HG03280 (cell line): ENCODE measurements around the gene NDC1.

Experiments
- ATAC-seq: cut with Tn5 transposase; IDR thresholded peaks from one replicate; pipeline ENCODE4 v1.9.1; 2021; ENCODE audit warnings: mild to moderate bottlenecking, moderate library complexity; ENCODE audit not compliant: unreplicated experiment

Gene NDC1

DNA sequence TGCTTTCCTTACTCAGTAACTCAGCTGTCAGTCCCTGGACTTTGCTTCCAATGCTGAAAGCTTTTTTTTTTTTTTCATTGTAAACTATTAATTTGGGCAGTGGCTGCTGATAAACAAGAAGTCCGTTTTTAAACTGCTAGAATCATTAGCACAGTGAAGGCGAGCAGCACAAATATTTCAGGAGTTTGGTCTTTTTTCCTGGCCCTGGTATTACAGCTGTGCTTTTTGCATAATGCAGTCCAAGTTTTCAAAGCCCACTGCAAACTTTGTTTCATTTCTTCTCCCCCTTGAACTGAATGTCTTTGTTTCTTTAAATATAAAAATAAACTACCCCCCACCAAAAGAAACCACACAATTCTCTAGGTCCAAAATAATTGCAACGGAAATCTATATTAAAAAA, 105.7 kb downstream of the NDC1 start:
- ATAC-seq: no peak

DNA sequence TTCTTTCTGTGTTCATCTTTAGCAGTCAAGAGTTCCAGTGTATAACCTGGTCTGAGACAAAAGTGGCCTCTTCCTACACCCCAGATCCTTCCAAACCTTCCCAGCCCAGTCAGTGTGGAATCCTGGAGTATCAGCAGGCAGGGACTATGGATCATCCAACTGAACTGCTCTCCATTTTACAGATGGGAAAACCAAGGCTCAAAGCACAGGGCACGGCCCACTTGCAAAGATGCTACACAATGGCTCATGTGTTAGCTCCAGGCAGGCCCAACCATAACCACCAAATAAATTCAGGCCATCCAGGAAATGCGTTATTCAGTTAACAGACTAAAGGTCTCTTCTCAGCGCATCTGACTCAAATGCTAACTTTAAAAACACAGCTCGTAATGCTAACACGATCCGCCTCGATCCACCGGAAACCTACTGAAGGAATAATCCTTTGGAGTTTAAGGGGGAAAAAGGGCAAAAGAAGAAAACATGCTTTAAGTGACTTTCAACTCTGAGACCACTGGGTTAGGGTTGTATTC, 106.3 kb downstream of the NDC1 start:
- ATAC-seq: no peak

DNA sequence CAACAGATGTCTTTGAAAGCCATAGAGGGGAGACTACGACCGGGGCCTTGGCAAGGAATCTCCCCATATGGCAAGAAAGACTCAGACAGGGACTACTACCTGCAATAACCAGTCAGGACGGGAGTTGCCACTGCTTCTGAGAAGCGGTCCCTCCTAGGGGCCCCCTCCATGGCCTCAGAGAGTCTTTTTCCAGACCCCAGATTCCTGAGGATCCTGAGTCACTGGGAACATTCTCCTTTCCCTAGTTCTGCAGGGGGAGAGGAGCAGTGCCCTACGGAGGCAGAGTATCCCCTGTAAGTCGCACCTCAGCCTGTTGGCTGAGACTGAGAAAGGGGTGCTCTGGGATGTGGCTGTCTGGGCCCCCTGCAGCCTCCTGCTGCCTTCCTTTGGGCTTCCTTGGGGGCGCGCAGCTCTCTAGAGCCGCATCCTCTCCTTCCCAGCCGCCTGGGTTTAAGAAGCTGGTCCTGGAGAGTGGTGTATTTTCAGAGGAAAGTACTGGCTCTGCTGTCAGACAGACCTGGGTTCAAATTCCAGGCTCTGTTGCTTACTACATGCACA, 107.0 kb downstream of the NDC1 start:
- ATAC-seq: no peak

DNA sequence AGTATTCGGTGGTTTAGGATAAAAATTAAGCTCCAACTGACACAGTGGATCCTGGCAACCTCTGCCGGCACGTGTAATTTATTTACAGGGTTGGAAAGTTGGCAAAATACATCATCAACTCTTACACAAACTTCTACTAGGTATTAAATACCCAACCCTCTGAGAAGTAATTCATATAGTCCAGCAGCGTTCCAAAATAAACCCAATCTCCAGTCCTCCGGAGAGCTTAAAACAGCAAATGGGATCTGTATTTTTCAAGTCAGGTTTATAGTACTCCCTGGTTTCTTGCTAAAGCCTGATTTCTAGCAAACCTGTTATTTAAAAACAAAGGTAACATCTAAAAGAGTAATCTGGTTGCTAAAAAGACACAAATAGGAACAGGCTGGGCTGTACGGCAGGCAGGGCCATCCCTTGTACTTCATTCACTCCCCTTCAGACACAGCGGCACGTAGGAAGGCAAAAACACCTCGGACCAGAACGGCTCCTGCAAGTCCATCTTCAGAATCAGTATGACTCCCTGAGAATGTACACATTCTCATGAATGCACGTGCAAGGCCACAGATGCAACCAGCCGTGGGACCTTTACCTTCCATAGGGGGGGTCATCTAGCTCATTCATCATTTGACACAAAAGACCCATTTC, 107.8 kb downstream of the NDC1 start:
- ATAC-seq: no peak

DNA sequence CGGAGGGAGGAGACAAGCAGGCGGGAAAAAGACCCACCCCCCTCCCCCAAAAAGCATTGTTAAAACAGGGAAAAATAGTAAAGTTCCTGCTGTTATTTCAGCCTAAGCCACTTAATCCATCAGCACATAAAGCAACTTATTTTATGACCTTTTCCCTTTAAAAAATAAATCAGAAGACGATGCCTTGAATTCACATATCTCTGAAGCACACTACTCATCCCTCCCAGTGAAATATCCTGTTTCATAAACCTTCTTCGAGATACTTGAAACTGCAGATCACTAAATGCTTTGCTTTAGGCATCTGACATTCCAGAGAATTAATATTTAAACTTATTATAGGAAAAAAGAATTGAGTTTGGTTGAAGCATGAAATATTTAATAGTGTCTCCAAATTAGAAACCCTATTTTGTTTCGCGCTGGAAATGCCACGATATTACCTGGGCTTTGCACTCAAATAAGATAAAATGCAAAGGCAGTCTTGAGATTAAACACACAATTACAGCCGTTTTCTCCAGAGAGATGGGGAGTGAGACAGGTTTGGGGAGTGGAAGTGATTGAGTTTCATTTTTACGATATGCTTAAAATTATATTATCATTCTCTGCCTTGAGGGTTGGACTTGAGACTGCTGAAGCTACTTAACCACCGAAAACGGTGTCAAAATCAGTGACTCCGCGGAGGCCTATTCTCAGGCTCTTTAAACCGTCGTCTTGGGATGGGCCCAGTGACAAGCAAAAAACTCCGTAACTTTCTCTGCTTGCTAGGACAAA, 108.5 kb downstream of the NDC1 start:
- no peak for ATAC-seq

DNA sequence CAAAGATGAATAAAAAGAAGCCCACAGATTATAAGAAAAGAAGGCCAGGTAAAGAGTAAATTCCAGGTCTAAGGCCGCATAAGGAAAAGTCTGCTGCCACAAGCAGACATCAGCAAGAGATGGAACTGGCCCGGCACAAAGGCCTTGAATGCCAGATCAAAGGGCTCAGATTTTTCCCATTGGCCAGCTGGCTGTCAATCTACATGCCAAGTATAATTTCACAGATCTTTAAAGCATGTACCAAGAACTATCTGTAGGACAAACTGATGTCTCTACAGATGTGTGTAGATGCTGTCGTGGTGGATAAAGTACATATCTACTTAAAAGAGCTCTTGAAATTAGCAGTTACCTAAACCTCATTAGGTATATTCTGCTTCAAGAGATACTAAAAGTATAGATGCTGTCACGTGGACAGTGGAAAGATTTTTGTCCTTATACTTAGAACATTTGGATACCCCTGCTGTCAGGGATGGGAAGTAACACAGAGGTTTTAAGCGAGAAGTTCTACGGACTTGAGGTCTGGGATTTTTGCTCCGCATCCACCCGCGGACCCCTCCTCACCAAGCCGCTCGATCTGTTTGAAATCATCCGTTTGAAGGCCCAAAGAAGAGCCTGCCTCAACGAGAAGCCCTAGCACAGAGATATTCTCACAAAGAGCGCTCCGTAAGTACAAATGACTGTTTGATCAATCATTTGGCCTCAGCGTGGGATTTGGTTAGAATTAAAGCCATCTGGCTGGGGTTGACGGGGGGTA, 109.2 kb downstream of the NDC1 start:
- no peak for ATAC-seq

DNA sequence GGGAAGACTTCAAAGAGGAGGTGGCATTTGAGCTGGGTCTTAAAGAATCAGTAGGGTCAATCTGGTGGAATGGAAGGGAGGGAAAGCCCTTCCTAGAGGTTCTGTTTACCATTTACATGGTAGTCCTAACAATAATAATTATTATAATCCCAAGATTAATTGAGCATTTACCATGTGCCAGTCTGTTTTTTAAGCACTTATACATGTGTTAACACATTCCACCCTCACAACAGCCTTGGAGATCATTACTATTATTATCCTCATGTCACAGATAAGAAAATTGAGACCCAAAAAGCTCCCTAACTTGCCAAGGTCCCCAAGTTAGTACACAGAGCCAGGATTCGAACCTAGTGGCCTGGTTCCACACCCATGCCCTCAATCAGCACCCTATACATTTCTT, 109.9 kb downstream of the NDC1 start:
- no peak for ATAC-seq

DNA sequence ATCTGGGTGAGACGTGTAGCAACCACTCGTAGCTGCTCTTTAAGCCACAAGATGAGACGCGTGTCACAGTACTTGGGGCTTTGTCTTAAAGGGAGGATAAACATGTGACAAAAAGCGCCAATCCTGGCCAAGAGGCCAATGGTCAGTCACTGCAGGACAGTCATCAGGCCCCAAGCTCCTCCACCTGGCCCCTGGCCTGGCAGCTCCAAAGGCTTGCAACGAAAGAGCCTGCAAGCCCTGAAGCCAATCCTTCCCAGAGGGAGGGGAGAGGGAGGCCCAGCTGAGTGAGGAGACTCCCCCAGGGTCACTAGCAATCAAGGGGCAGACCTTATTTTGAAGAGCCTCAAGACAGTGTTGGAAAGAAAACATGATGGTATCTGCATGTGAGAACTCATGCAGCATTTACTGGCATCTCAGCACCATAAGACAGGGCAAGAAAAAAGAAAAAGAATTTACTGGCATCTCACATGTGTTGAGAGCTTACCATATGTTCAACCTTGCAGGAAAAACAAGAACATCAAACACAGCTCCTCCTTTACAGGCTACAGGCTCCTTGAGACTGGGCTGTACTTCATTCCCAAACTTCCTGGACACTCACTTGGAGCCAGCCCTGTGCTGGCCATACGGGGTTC, 110.5 kb downstream of the NDC1 start:
- ATAC-seq: no peak

DNA sequence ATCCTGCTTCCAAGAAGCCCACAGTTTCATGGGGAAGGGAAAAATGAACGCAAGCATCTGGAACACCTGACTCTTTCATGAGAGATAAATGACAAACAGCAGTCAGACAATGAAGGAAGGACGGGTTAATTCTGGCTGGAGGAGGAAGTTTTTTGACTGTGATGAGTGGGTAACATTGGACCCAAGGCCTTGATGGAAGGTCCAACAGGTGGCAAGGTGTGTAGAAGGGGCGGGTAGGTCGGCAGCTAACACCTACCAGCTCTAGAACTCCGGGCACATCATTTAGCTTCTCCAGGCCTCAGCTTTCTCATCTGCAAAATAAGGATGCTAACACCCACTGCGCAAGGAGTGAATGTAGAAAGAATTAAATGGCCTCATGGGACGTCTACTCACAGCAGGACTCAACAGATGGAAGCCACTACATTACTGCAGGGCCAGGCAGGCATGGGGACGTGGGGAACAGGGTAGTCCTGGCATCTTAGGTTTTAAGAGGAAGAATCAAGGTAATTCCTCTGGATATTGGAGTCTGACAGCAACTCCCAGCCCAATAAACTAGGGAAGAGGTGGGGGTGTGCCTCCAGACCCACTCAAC, 112.0 kb downstream of the NDC1 start:
- no peak for ATAC-seq

DNA sequence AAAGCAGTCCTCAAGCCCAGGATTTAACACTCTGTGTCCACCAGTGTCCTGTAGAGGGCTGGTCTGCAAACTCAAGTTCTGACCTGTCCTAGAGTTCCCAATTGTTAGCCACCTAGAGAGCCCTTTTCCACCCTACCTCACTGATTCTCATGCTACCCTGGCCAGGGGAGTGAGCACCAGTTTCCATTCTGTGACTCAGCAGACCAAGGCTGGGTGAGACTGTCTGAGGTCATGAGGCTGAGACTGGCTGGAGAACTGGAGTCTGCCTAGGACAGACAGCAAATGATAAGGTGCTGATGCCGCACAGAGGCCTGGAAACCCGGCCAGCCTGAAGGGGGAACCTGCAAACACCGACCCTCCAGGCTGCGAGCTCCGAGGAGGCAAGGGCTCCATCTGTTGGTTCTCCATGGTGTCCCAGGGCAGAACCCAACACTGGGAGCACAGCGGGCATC, 112.8 kb downstream of the NDC1 start:
- ATAC-seq: no peak

DNA sequence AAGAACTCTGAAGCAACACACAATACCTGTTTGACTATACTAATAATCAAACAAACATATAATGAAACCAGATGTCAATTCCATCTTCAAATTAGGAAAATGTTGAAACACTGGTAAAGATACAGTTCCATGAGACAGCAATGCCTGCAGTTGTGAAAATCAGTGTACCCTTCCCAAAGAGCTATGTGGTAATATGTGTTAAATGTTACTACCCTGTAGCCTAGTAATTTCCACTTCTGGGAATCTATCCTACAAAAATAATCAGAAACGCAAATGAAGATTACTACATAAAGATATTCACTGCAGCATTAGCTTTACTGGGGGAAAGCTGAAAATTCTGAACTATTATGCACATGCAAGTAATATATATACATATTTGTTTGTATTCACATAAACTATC, 116.1 kb downstream of the NDC1 start:
- no peak for ATAC-seq

DNA sequence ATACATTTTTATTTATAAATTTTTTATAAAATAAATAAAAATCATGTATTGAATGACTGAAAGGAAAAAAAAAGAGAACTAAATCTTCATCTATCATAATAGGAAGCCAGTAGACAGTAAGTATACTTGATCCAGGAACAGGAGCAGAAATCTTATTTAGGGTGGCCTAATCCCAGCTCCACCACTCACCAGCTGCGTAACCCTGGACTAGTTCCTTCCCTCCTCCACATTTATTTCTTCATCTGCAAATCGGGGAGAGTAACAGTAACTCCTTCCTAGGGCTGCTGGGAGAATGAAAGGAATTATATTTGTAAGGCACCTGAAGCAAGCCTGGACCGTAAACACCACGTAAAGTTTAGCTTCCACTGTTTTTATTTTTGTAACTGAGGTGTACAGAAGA, 117.0 kb downstream of the NDC1 start:
- no peak for ATAC-seq

DNA sequence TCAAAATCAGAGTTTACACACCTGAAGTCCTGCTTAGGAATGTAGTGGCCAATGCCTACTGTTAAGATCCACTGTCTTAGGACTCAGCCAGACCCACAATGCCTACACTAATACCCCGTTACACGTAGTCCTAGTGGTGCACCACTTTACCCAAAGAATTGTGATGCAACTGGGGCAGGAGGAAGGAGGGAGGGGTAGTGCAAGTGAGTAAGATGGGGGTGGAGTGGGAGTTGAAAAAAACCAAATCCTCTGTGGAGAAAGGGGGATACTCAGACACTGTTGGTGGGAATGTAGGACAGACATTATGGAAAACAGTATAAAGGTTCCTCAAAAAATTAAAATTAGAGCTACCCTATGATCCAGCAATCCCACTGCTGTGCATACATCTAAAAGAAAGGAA, 118.6 kb downstream of the NDC1 start:
- no peak for ATAC-seq

DNA sequence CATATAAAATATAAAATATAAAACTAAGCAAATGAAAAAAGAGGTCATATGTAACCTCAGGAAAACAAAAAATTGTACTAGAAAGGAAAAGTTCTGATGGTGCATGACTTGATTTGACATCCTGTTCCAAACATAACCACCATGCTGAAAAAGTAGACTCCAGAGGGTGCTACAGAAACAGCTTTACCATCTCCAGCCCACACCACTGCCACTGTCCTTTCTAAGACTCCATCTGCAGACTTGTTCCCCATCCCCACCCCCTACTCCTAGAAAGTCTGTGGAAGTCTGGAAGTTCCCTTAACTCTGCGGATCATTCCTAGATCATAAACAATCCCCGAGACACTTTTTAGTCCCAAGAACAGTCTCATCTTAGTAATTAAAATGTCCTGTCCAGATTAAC, 119.7 kb downstream of the NDC1 start:
- ATAC-seq: no peak

DNA sequence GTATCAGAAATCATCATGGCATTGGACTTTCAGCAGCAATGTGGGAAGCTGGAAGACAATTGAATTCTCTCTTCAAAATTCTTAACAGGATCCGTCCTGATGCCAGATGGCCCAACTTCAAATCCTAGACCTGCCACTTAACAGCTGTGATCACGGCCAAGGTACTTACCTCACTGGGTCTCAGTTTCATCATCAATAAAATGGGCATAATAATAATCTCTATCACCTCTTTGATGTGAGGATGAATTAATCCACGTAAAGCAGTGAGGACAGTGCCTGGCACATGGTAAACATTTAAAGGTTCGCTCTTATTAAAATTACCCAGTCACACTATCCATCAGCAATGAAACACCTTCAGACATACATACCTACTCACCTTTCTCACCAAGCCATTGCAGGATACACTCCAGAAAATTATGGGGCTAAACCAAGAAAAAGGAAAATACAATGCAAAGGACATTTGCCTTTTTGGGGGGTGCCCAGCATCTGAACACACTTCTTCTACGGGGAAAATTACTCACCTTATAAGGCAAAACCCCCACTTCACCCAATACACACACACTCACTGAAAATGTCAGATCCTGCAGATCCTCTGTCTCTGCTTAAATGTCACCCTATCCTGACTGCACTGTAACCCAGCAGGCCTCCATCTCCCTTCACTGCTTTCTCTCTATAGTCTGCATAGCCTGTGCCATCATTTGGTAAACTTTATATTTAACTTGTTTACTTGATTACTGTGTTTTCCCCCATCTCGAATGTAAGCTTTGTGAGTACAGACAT, 120.9 kb downstream of the NDC1 start:
- ATAC-seq: no peak

DNA sequence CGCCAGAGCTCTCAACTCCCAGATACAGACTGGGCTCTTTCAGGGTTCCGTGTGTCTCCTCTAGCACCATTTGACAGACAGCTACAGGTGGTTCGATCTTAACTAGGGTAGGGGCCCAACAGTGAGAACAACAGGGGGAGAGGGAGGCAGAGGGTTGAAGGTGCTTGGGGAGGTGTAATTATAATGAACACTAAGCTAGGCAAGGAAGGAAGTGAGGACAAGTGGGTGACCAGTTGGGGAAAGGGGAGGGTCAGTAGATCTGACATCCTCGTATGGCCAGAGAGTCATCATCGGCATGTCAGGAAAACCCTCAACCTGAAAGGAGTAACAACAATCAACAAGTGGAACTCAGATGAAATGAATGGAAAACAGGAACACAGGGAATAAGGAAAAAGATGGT, 121.9 kb downstream of the NDC1 start:
- ATAC-seq: no peak

DNA sequence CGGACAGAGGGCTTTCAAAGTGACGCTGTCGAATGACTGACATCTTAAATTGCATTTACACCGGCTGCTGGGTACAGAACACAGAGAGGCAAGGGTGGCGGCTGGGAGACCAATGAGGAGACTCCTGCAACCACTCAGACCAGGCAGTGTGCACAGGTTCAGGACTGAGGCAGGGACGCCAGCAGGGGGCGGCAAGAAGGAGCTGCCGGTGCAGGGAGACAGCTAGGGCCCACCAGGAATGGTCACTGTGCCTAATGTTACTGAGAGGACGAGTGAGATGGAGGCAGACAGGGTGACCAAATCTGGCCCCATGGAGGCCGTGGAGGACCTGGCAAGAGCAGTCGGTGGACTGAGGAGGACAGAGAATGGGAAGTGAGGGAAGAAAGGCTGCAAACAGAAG, 122.6 kb downstream of the NDC1 start:
- ATAC-seq: no peak
